SJCRH30 (cell line): ENCODE measurements around the gene CLCF1. TPM values are rescaled to one million over a fixed set of nuclear protein-coding genes. Genes with fewer than 3 reads are reported as not detected.
"Not testable (repeated sequence)": the region's sequence is repeated elsewhere in the genome, so short reads cannot be mapped to it uniquely, and the experiment has no call there.

Experiments
- DNase-seq, 2 experiments: peaks; one replicate each; pipeline ENCODE4 v3.0.0-alpha.2; 2015 to 2020
- H3K27ac ChIP-seq: fragments of 250-450 bp; sonication (Bioruptor Pico); 2 replicates; pipeline ENCODE4 v1.5.1; 2020; ENCODE audit warnings: mild to moderate bottlenecking, moderate library complexity
- H3K27me3 ChIP-seq: fragments of 250-450 bp; sonication (Bioruptor Pico); 2 replicates; pipeline ENCODE4 v1.5.1; 2020; ENCODE audit warnings: mild to moderate bottlenecking, moderate library complexity
- H3K36me3 ChIP-seq: fragments of 250-450 bp; sonication (Bioruptor Pico); 2 replicates; pipeline ENCODE4 v1.5.1; 2020; ENCODE audit warnings: mild to moderate bottlenecking, moderate library complexity
- H3K4me1 ChIP-seq: fragments of 250-450 bp; sonication (Bioruptor Pico); 2 replicates; pipeline ENCODE4 v1.5.1; 2020; ENCODE audit warnings: mild to moderate bottlenecking, moderate library complexity
- H3K4me3 ChIP-seq: fragments of 250-450 bp; sonication (Bioruptor Pico); 2 replicates; pipeline ENCODE4 v1.5.1; 2020; ENCODE audit warnings: mild to moderate bottlenecking, moderate library complexity
- H3K9me3 ChIP-seq: fragments of 250-450 bp; sonication (Bioruptor Pico); replicated peaks from 2 replicates; pipeline ENCODE4 v1.5.1; 2020; ENCODE audit warnings: mild to moderate bottlenecking, moderate library complexity
- total RNA-seq: library from RNA; depleted of rRNA; stranded (reverse); fragments of >200 nt; shearing (Covaris generic); gene quantifications from 2 replicates; pipeline ENCODE4 v1.2.3, GENCODE V29; 2014

The CLCF1 gene
- total RNA-seq, 1 experiment from 2014 or later, result 6.1 TPM

GRCh38 chr11:67332081-67332691 lies 41.2 kb downstream of the CLCF1 start:
- Histone ChIP-seq H3K27ac (no peak overlapping the region), H3K4me1 (no peaks in the 10 kb centered on the region), H3K36me3 (no peaks in the 10 kb centered on the region), H3K9me3 (no peaks in the 10 kb centered on the region), H3K27me3 (no peaks in the 10 kb centered on the region), H3K4me3 (no peak overlapping the region)
- no peak for DNase-seq

GRCh38 chr11:67323526-67323925 lies 49.9 kb downstream of the CLCF1 start:
- no peak overlapping the region for H3K27ac ChIP-seq
- DNase-seq, result no peak
- H3K4me3 ChIP-seq, result no peak overlapping the region
- no peaks in the 10 kb centered on the region for H3K36me3 ChIP-seq
- peaks cover 1% of the 10 kb centered on the region; the same call in 1 of the 2 replicates for H3K4me1 ChIP-seq
- no peaks in the 10 kb centered on the region for H3K9me3 ChIP-seq
- no peaks in the 10 kb centered on the region for H3K27me3 ChIP-seq

GRCh38 chr11:67322049-67322448 lies 51.3 kb downstream of the CLCF1 start:
- no peaks in the 10 kb centered on the region for H3K36me3 ChIP-seq
- no peak overlapping the region for H3K27ac ChIP-seq
- DNase-seq, result no peak
- H3K9me3 ChIP-seq, result no peaks in the 10 kb centered on the region
- H3K4me1 ChIP-seq, result peaks cover 4% of the 10 kb centered on the region; the same call in 1 of the 2 replicates
- no peak overlapping the region for H3K4me3 ChIP-seq
- no peaks in the 10 kb centered on the region for H3K27me3 ChIP-seq

GRCh38 chr11:67321313-67321871 lies 52.0 kb downstream of the CLCF1 start:
- DNase-seq, result no peak
- no peak overlapping the region for H3K4me3 ChIP-seq
- H3K27me3 ChIP-seq, result no peaks in the 10 kb centered on the region
- H3K9me3 ChIP-seq, result no peaks in the 10 kb centered on the region
- H3K27ac ChIP-seq, result no peak overlapping the region
- no peaks in the 10 kb centered on the region for H3K36me3 ChIP-seq
- H3K4me1 ChIP-seq, result peaks cover 4% of the 10 kb centered on the region; the same call in 1 of the 2 replicates

DNA sequence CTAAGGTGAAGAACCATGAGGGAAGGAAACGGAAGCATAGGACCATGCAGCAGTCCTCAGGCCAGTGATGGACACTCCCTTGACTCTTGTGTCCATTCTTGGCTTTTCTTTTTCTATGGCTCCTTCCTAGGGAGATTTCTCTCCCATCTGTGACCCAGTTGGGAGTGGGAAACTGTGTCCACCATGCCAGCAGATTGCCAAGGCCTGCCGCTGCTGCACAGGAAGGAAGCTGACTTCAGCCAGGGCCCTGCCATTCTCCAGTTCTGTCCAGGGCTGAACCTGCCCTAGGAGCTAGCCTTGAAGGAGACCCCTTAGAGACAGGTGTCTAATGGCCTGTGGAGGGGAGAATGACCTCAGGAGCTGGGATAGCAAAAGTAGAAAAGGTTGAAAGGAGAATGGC lies 52.7 kb downstream of the CLCF1 start:
- no peak overlapping the region for H3K4me3 ChIP-seq
- no peak for DNase-seq

DNA sequence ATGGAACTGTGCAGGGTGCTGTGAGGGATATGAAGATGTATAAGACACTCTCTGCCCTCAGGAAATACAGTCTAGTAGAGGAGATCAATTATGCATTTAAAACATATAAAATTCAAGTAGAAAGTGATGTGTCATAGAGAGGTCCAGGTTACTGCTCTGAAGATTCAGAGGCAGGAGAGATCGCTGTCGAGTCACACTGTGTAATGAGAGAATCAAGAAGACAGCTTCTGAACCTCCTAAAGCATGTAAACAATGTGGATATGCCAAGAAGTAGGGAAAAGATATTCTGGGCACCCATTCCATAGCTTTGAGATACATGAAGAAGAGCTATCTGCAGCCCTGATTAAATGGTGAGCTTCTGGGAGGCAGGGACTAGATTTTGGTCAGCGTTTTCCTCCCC lies 53.4 kb downstream of the CLCF1 start:
- Histone ChIP-seq H3K9me3 (no peaks in the 10 kb centered on the region), H3K36me3 (no peaks in the 10 kb centered on the region), H3K4me1 (peaks cover 4% of the 10 kb centered on the region; the same call in 1 of the 2 replicates), H3K4me3 (no peak overlapping the region), H3K27me3 (no peaks in the 10 kb centered on the region), H3K27ac (no peak overlapping the region)
- DNase-seq, result no peak

More for the DNA sequence above, 52.7 kb downstream of the CLCF1 start:
- peaks cover 4% of the 10 kb centered on the region; the same call in 1 of the 2 replicates for H3K4me1 ChIP-seq
- H3K27ac ChIP-seq, result no peak overlapping the region
- no peaks in the 10 kb centered on the region for H3K27me3 ChIP-seq
- H3K9me3 ChIP-seq, result no peaks in the 10 kb centered on the region
- no peaks in the 10 kb centered on the region for H3K36me3 ChIP-seq

DNA sequence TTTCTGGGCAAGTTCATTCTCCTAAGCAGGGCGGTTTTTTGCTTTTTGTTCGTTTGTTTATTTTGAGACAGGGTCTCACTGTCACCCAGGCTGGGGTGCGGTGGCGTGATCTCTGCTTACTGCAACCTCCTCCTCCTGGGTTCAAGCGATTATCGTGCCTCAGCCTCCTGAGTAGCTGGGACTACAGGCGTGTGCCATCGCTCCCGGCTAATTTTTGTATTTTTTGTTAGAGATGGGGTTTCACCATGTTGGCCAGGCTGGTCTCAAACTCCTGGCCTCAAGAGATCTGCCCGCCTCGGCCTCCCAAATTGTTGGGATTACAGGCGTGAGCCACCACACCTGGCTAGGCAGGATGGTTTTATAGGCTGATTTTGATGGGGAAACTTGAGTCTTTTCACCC lies 54.5 kb downstream of the CLCF1 start:
- H3K27ac ChIP-seq, DNase-seq, H3K27me3 ChIP-seq, H3K4me3 ChIP-seq, H3K36me3 ChIP-seq, H3K4me1 ChIP-seq, H3K9me3 ChIP-seq: not testable (repeated sequence)

DNA sequence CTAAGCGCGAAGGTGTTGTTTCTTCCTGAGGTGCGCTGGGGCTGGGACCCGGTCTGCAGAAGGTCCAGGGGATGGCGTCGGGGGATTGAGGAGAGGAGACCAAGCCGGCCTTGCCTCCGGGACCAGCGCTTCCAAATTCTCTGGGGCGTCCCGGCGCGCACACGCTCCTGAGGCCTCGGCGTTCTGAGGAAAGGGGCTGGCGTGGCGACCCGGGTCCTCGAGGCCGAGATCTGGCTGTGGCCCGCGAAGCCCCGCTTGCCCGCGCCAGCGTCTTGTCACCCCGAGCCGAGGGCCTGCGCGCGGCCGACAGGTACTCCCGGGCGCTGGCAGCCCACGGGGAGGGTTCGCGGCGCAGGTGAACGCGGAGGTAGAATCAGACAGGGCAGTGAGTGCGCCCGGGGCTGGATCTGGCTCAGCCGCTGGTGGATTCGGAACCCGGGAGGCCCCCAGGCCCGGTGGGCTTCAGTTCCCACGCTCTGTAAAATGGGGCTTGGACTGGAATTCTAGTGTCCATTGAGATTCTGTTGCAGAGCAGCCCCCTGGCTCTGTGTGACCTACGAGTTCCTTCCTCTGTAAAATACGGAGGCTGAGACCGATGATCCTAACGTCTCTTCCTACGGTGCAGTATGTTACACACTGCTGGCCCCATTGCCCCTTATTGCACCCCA lies 55.4 kb downstream of the CLCF1 start:
- Histone ChIP-seq H3K4me1 (peaks cover 4% of the 10 kb centered on the region; the same call in 1 of the 2 replicates), H3K27ac (no peak overlapping the region), H3K9me3 (no peaks in the 10 kb centered on the region), H3K4me3 (peak overlapping the region; percentile 68), H3K36me3 (no peaks in the 10 kb centered on the region), H3K27me3 (no peaks in the 10 kb centered on the region)
- DNase-seq, result no peak

GRCh38 chr11:67317205-67317887 lies 56.1 kb downstream of the CLCF1 start:
- DNase-seq, result peak; percentile 93 to 98
- H3K27me3 ChIP-seq, result no peaks in the 10 kb centered on the region
- peak overlapping the region; percentile 68 for H3K4me3 ChIP-seq
- H3K9me3 ChIP-seq, result no peaks in the 10 kb centered on the region
- H3K36me3 ChIP-seq, result no peaks in the 10 kb centered on the region
- H3K4me1 ChIP-seq, result peaks cover 4% of the 10 kb centered on the region; the same call in 1 of the 2 replicates
- H3K27ac ChIP-seq, result peak overlapping the region; percentile 44

- peaks cover 4% of the 10 kb centered on the region; the same call in 1 of the 2 replicates for H3K4me1 ChIP-seq
- no peaks in the 10 kb centered on the region for H3K27me3 ChIP-seq
- DNase-seq, result no peak
- peak overlapping the region; percentile 44 for H3K27ac ChIP-seq
- H3K36me3 ChIP-seq, result no peaks in the 10 kb centered on the region
- peak overlapping the region; percentile 68 for H3K4me3 ChIP-seq
- H3K9me3 ChIP-seq, result no peaks in the 10 kb centered on the region
Measured at GRCh38 chr11:67316882-67317204, 56.6 kb downstream of the CLCF1 start.

DNA sequence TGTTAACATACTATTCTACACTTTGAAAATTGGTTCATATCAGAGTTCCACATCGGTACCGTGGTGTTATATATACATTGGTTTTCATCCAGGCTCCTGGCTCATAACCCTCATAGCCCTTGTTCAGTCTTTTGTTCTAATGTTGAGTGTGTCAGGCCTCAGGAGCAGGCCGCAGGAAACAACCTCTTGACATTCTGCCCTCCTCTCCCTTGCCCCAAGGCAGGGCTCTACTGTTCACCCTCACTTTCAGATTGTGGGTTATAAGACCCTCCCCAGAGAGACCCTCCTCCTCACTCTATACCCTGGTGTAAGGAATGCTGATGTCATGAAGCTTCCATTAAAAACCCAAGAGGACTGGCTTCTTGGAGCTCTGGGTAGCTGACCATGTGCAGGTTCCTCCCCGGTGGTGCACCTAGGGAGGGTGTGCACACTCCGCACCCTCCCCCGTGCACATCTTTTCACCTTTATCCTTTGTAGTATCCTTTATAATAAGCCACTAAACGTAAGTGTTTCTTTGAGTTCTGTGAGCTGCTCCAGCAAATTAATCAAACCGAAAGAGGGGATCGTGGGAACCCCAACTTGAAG lies 58.0 kb downstream of the CLCF1 start:
- Histone ChIP-seq H3K9me3 (no peaks in the 10 kb centered on the region), H3K4me1 (peaks cover 4% of the 10 kb centered on the region; the same call in 1 of the 2 replicates), H3K4me3 (no peak overlapping the region), H3K36me3 (no peaks in the 10 kb centered on the region), H3K27ac (no peak overlapping the region), H3K27me3 (no peaks in the 10 kb centered on the region)
- DNase-seq, result no peak

DNA sequence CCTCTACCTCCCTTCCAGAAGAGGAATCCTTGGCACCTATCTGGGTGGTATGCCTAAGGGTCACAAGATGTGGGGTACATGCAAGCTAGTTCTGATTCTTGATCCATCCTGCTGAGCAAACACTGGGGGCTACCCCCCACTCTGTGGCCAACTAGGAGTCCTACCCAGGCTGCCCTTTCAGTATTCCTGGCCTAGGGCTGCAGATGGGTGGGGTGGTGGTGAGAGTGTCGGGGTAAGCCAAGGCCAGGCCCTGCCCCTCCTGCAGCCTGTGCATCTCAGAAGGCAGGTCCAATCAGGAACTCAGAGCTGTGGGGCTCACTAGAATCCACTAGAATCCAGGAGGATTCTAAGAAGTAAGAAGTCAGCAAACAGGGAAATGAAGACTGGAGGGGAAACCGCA lies 59.2 kb downstream of the CLCF1 start:
- Histone ChIP-seq H3K4me1 (peaks cover 4% of the 10 kb centered on the region; the same call in 1 of the 2 replicates), H3K9me3 (no peaks in the 10 kb centered on the region), H3K27me3 (no peaks in the 10 kb centered on the region), H3K27ac (no peak overlapping the region), H3K36me3 (no peaks in the 10 kb centered on the region), H3K4me3 (no peak overlapping the region)
- DNase-seq, result no peak
